Mammary epithelial cell (primary cell): Measurements from ENCODE around the gene GPNMB.

Experiments
- CTCF ChIP-seq, 2 donors: IDR thresholded peaks in 1 of 2; conservative IDR thresholded peaks in 1 of 2; 2 replicates each; pipeline ENCODE4 v1.5.1; 2011 to 2012; ENCODE audit warnings: inconsistent platforms in 2 of 2, low read length in 2 of 2, mild to moderate bottlenecking in 2 of 2, control low read depth in 1 of 2, low read depth in 1 of 2; ENCODE audit not compliant: insufficient read depth in 1 of 2; ENCODE audit errors: extremely low read depth in 1 of 2
- EZH2 ChIP-seq: IDR thresholded peaks from 2 replicates; pipeline ENCODE4 v1.6.1; 2012; ENCODE audit warnings: low read length, inconsistent platforms, borderline replicate concordance

GRCh38 chr7:23205577-23205908, 41.0 kb upstream of the GPNMB start:
- TF ChIP-seq CTCF (conservative IDR thresholded peaks at IDR 0.05 in 1 of 2, IDR thresholded peaks at IDR 0.05 in 1 of 2; ENCODE audit: extremely low read depth in 1 of 2, insufficient read depth in 1 of 2, low read depth in 1 of 2, low read length in 2 of 2) (no peak), EZH2 (no peak)
